ENCODE data around the gene RIPPLY1.

Gene RIPPLY1

GRCh38 chrX:106903291-106903824, at the start of gene RIPPLY1:
Gene RIPPLY1 (minus strand): TSS chrX:106903341. CDS start chrX:106903287, 54 bp downstream.
- DNase-seq (ENCODE audit: low read depth in 1 of 2, low spot score in 1 of 2): no peak

- no peak for DNase-seq (ENCODE audit: low read depth in 1 of 2, low spot score in 1 of 2)
Observed at GRCh38 chrX:106952538-106952937, 49.4 kb upstream of the RIPPLY1 start.

- DNase-seq (ENCODE audit: low read depth in 1 of 2, low spot score in 1 of 2): no peak
Observed at GRCh38 chrX:106952089-106952488, 48.9 kb upstream of the RIPPLY1 start.

- no peak for DNase-seq (ENCODE audit: low read depth in 1 of 2, low spot score in 1 of 2)
Observed at GRCh38 chrX:106951230-106951629, 48.1 kb upstream of the RIPPLY1 start.

GRCh38 chrX:106950381-106950780, 47.2 kb upstream of the RIPPLY1 start:
- no peak for DNase-seq (ENCODE audit: low read depth in 1 of 2, low spot score in 1 of 2)

GRCh38 chrX:106949366-106949765, 46.2 kb upstream of the RIPPLY1 start:
- no peak for DNase-seq (ENCODE audit: low read depth in 1 of 2, low spot score in 1 of 2)

- DNase-seq (ENCODE audit: low read depth in 1 of 2, low spot score in 1 of 2): no peak
Observed at GRCh38 chrX:106948641-106949040, 45.5 kb upstream of the RIPPLY1 start.

GRCh38 chrX:106946464-106946863, 43.3 kb upstream of the RIPPLY1 start:
- DNase-seq (ENCODE audit: low read depth in 1 of 2, low spot score in 1 of 2): no peak

- no peak for DNase-seq (ENCODE audit: low read depth in 1 of 2, low spot score in 1 of 2)
Observed at GRCh38 chrX:106940068-106940467, 36.9 kb upstream of the RIPPLY1 start.

- no peak for DNase-seq (ENCODE audit: low read depth in 1 of 2, low spot score in 1 of 2)
Observed at GRCh38 chrX:106939566-106939965, 36.4 kb upstream of the RIPPLY1 start.

- DNase-seq (ENCODE audit: low read depth in 1 of 2, low spot score in 1 of 2): no peak
Observed at GRCh38 chrX:106936246-106936645, 33.1 kb upstream of the RIPPLY1 start.

- DNase-seq (ENCODE audit: low read depth in 1 of 2, low spot score in 1 of 2): no peak
Observed at GRCh38 chrX:106935175-106935574, 32.0 kb upstream of the RIPPLY1 start.

- no peak for DNase-seq (ENCODE audit: low read depth in 1 of 2, low spot score in 1 of 2)
Observed at GRCh38 chrX:106933538-106933961, 30.4 kb upstream of the RIPPLY1 start.

- no peak for DNase-seq (ENCODE audit: low read depth in 1 of 2, low spot score in 1 of 2)
Observed at GRCh38 chrX:106932960-106933537, 29.9 kb upstream of the RIPPLY1 start.

GRCh38 chrX:106932492-106932923, 29.4 kb upstream of the RIPPLY1 start:
- no peak for DNase-seq (ENCODE audit: low read depth in 1 of 2, low spot score in 1 of 2)

- no peak for DNase-seq (ENCODE audit: low read depth in 1 of 2, low spot score in 1 of 2)
Observed at GRCh38 chrX:106931831-106932491, 28.8 kb upstream of the RIPPLY1 start.

GRCh38 chrX:106928227-106928626, 25.1 kb upstream of the RIPPLY1 start:
- no peak for DNase-seq (ENCODE audit: low read depth in 1 of 2, low spot score in 1 of 2)

GRCh38 chrX:106927700-106928099, 24.6 kb upstream of the RIPPLY1 start:
- no peak for DNase-seq (ENCODE audit: low read depth in 1 of 2, low spot score in 1 of 2)

- DNase-seq (ENCODE audit: low read depth in 1 of 2, low spot score in 1 of 2): no peak
Observed at GRCh38 chrX:106927023-106927422, 23.9 kb upstream of the RIPPLY1 start.

- no peak for DNase-seq (ENCODE audit: low read depth in 1 of 2, low spot score in 1 of 2)
Observed at GRCh38 chrX:106921637-106922036, 18.5 kb upstream of the RIPPLY1 start.

- no peak for DNase-seq (ENCODE audit: low read depth in 1 of 2, low spot score in 1 of 2)
Observed at GRCh38 chrX:106919932-106920452, 16.9 kb upstream of the RIPPLY1 start, which contains the start of gene CLDN2. Gene CLDN2 (plus strand): TSS chrX:106920402. CDS start chrX:106928229, 7,827 bp downstream.

- no peak for DNase-seq (ENCODE audit: low read depth in 1 of 2, low spot score in 1 of 2)
Observed at GRCh38 chrX:106917830-106918500, 14.8 kb upstream of the RIPPLY1 start.

Data from activated CD4-positive, alpha-beta T cell treated with anti-CD3 and anti-CD28 coated beads, Interleukin-2, amount 50 U/mL, for 24 hours (primary cell).